GM23338 (cell line): Measurements from ENCODE around the gene MRPL48. TPM values are rescaled to one million over a fixed set of nuclear protein-coding genes. Genes with fewer than 3 reads are reported as not detected.

Experiments used
- ATAC-seq: fragments of 200-7000 bp; cut with Tn5 transposase; 3 replicates; pipeline ENCODE4 v1.9.1; 2020
- DNase-seq: peaks from one replicate; pipeline ENCODE4 v3.0.0-alpha.2; 2015; ENCODE audit warnings: low spot score
- H2AFZ ChIP-seq: fragments of 200-600 bp; sonication (generic); 2 replicates; pipeline ENCODE4 v1.8.0; 2016; ENCODE audit warnings: antibody characterized with exemption, mild to moderate bottlenecking, moderate library complexity
- H3F3A ChIP-seq: fragments of 200-600 bp; sonication (generic); replicated peaks from 2 replicates; pipeline ENCODE4 v1.8.0; 2017; ENCODE audit warnings: antibody characterized with exemption, mixed run types, low read depth
- H3K27ac ChIP-seq: fragments of 200-600 bp; sonication (generic); 2 replicates; pipeline ENCODE4 v1.6.1; 2016; ENCODE audit warnings: low read depth
- H3K27me3 ChIP-seq: fragments of 200-600 bp; sonication (generic); 2 replicates; pipeline ENCODE4 v1.8.0; 2016; ENCODE audit warnings: mild to moderate bottlenecking, mixed run types, moderate library complexity; ENCODE audit not compliant: insufficient read depth
- H3K36me3 ChIP-seq: fragments of 200-600 bp; sonication (generic); 2 replicates; pipeline ENCODE4 v1.8.0; 2016; ENCODE audit warnings: mild to moderate bottlenecking; ENCODE audit not compliant: insufficient read depth
- H3K4me1 ChIP-seq: fragments of 200-600 bp; sonication (generic); 2 replicates; pipeline ENCODE4 v1.8.0; 2016; ENCODE audit warnings: mild to moderate bottlenecking, moderate library complexity; ENCODE audit not compliant: insufficient read depth
- H3K4me2 ChIP-seq: fragments of 200-600 bp; sonication (generic); 2 replicates; pipeline ENCODE4 v1.7.1; 2017; ENCODE audit warnings: mixed run types
- H3K4me3 ChIP-seq: fragments of 200-600 bp; sonication (generic); 2 replicates; pipeline ENCODE4 v1.6.1; 2016; ENCODE audit warnings: mixed run types
- H3K79me2 ChIP-seq: fragments of 200-600 bp; sonication (generic); replicated peaks from 2 replicates; pipeline ENCODE4 v1.8.0; 2017; ENCODE audit warnings: mild to moderate bottlenecking; ENCODE audit not compliant: insufficient read depth
- H3K9me2 ChIP-seq: fragments of 200-600 bp; sonication (generic); 2 replicates; pipeline ENCODE4 v1.8.0; 2017; ENCODE audit not compliant: insufficient read depth
- H4K20me1 ChIP-seq: fragments of 200-600 bp; sonication (generic); replicated peaks from 2 replicates; pipeline ENCODE4 v1.8.0; 2017; ENCODE audit warnings: mild to moderate bottlenecking; ENCODE audit not compliant: insufficient read depth
- H3K27ac Mint-ChIP-seq: 2 replicates; pipeline ENCODE4 v1.8.0; 2020; ENCODE audit warnings: inconsistent platforms, mild to moderate bottlenecking, moderate library complexity, mixed read lengths
- H3K27me3 Mint-ChIP-seq: 3 replicates; pipeline ENCODE4 v1.8.0; 2022; ENCODE audit warnings: low read depth, mild to moderate bottlenecking, moderate library complexity, mixed read lengths, inconsistent platforms; ENCODE audit not compliant: insufficient read depth, poor library complexity
- H3K36me3 Mint-ChIP-seq: 3 replicates; pipeline ENCODE4 v1.8.0; 2021; ENCODE audit warnings: low read depth, mild to moderate bottlenecking, inconsistent platforms, moderate library complexity, mixed read lengths
- H3K4me1 Mint-ChIP-seq: 3 replicates; pipeline ENCODE4 v1.8.0; 2020; ENCODE audit warnings: mild to moderate bottlenecking, inconsistent platforms, mixed read lengths
- H3K4me3 Mint-ChIP-seq: 3 replicates; pipeline ENCODE4 v1.8.0; 2021; ENCODE audit warnings: moderate library complexity, mild to moderate bottlenecking, inconsistent platforms, mixed read lengths
- H3K9me3 Mint-ChIP-seq: 3 replicates; pipeline ENCODE4 v1.8.0; 2020; ENCODE audit warnings: moderate library complexity, mild to moderate bottlenecking, inconsistent platforms, mixed read lengths
- CREB1 ChIP-seq: fragments of 250-450 bp; sonication (Bioruptor Pico); IDR thresholded peaks from 2 replicates; pipeline ENCODE4 v1.5.0; 2020; ENCODE audit warnings: low read depth, mild to moderate bottlenecking, moderate library complexity
- CTCF ChIP-seq, 2 experiments: fragments of 200-600 bp in 1 of 2; sonication (generic) in 1 of 2; conservative IDR thresholded peaks; 2 replicates each; pipeline versions ENCODE4 v1.5.1 to v1.6.1; 2016 to 2017; ENCODE audit warnings: antibody characterized with exemption in 2 of 2, low read depth in 2 of 2, mild to moderate bottlenecking in 2 of 2, moderate library complexity in 1 of 2
- EZH2 ChIP-seq: fragments of 200-600 bp; sonication (generic); IDR thresholded peaks from one replicate; pipeline ENCODE4 v1.8.0; 2017; ENCODE audit warnings: antibody characterized with exemption, mild to moderate bottlenecking, low read depth; ENCODE audit not compliant: unreplicated experiment
- EZH2phosphoT487 ChIP-seq: fragments of 200-600 bp; sonication (generic); IDR thresholded peaks from one replicate; pipeline ENCODE4 v1.8.1; 2018; ENCODE audit warnings: antibody characterized with exemption; ENCODE audit not compliant: unreplicated experiment
- JUNB ChIP-seq: IDR thresholded peaks from one replicate; pipeline ENCODE4 v1.6.1; 2016; ENCODE audit warnings: antibody characterized with exemption; ENCODE audit not compliant: unreplicated experiment
- NANOG ChIP-seq: IDR thresholded peaks from 2 replicates; pipeline ENCODE4 v1.6.1; 2016; ENCODE audit warnings: antibody characterized with exemption, borderline replicate concordance
- REST ChIP-seq: IDR thresholded peaks from one replicate; pipeline ENCODE4 v1.6.1; 2018; ENCODE audit warnings: antibody characterized with exemption; ENCODE audit not compliant: unreplicated experiment
- STAT1 ChIP-seq: IDR thresholded peaks from one replicate; pipeline ENCODE4 v1.6.1; 2016; ENCODE audit warnings: antibody characterized with exemption; ENCODE audit not compliant: unreplicated experiment
- ZNF114 ChIP-seq: fragments of 250-450 bp; sonication (Bioruptor Pico); IDR thresholded peaks from 2 replicates; pipeline ENCODE4 v1.5.0; 2020; ENCODE audit warnings: mild to moderate bottlenecking, moderate library complexity
- polyA plus RNA-seq: library from polyadenylated mRNA; unstranded; fragments of >200 nt; fragmentation: Nextera tagmentation; extraction: Ambion mirVana; gene quantifications from 2 replicates; pipeline ENCODE4 v1.2.1, GENCODE V29; 2016
- total RNA-seq: library from RNA; depleted of rRNA; stranded (reverse); fragments of >200 nt; shearing (Covaris generic); gene quantifications from 2 replicates; pipeline ENCODE4 v1.2.3, GENCODE V29; 2014
- TF ChIP-seq, protein P1 (sequence below): IDR thresholded peaks from 2 replicates; pipeline ENCODE4 v1.6.1; 2016; ENCODE audit warnings: antibody characterized with exemption
- TF ChIP-seq, protein P2 (sequence below): fragments of 250-450 bp; sonication (Bioruptor Pico); IDR thresholded peaks from 2 replicates; pipeline ENCODE4 v1.5.0; 2020; ENCODE audit warnings: mild to moderate bottlenecking, moderate library complexity

The MRPL48 gene
- total and polyA plus RNA-seq, 2 experiments from 2014 or later: 24.1 to 103 TPM

DNA sequence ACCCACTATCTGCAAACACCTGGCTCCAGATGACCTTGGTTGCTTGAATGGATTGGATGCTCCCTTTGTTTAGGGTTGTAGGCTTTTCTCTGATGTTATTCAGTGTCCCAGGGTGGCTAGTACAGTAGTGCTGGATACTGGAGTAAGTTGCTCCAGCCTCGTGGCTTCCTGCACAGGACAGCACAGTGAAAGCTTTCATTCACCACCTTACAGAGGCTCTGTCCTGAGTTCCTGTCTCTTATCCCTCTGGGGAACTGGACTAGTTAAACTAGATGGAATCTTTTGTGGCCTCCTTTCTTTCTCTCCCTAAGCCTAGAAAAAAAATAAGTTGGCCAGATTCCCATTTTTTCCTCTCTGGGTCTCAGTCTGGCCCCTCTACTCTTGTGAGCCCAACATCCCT lies 42.6 kb downstream of the MRPL48 start:
- Histone ChIP-seq H3K4me2 (no peak overlapping the region), H4K20me1 (no peaks in the 10 kb centered on the region), H3K9me2 (no peaks in the 10 kb centered on the region), H3K36me3 (no peaks in the 10 kb centered on the region), H3K27me3 (no peaks in the 10 kb centered on the region), H3K27ac (no peak overlapping the region), H2AFZ (no peak overlapping the region), H3K4me1 (no peaks in the 10 kb centered on the region), H3K4me3 (no peak overlapping the region), H3K79me2 (no peaks in the 10 kb centered on the region), H3F3A (no peaks in the 10 kb centered on the region)
- Mint-ChIP-seq H3K27ac (no peak overlapping the region), H3K9me3 (no peaks in the 10 kb centered on the region), H3K36me3 (no peaks in the 10 kb centered on the region; the same call in 2 of the 3 replicates), H3K4me3 (no peak overlapping the region), H3K4me1 (no peaks in the 10 kb centered on the region), H3K27me3 (no peaks in the 10 kb centered on the region)
- ATAC-seq: no peak
- no peak for DNase-seq
- TF ChIP-seq, protein P1, sequence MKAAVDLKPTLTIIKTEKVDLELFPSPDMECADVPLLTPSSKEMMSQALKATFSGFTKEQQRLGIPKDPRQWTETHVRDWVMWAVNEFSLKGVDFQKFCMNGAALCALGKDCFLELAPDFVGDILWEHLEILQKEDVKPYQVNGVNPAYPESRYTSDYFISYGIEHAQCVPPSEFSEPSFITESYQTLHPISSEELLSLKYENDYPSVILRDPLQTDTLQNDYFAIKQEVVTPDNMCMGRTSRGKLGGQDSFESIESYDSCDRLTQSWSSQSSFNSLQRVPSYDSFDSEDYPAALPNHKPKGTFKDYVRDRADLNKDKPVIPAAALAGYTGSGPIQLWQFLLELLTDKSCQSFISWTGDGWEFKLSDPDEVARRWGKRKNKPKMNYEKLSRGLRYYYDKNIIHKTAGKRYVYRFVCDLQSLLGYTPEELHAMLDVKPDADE: no peak
- TF ChIP-seq, protein P2, sequence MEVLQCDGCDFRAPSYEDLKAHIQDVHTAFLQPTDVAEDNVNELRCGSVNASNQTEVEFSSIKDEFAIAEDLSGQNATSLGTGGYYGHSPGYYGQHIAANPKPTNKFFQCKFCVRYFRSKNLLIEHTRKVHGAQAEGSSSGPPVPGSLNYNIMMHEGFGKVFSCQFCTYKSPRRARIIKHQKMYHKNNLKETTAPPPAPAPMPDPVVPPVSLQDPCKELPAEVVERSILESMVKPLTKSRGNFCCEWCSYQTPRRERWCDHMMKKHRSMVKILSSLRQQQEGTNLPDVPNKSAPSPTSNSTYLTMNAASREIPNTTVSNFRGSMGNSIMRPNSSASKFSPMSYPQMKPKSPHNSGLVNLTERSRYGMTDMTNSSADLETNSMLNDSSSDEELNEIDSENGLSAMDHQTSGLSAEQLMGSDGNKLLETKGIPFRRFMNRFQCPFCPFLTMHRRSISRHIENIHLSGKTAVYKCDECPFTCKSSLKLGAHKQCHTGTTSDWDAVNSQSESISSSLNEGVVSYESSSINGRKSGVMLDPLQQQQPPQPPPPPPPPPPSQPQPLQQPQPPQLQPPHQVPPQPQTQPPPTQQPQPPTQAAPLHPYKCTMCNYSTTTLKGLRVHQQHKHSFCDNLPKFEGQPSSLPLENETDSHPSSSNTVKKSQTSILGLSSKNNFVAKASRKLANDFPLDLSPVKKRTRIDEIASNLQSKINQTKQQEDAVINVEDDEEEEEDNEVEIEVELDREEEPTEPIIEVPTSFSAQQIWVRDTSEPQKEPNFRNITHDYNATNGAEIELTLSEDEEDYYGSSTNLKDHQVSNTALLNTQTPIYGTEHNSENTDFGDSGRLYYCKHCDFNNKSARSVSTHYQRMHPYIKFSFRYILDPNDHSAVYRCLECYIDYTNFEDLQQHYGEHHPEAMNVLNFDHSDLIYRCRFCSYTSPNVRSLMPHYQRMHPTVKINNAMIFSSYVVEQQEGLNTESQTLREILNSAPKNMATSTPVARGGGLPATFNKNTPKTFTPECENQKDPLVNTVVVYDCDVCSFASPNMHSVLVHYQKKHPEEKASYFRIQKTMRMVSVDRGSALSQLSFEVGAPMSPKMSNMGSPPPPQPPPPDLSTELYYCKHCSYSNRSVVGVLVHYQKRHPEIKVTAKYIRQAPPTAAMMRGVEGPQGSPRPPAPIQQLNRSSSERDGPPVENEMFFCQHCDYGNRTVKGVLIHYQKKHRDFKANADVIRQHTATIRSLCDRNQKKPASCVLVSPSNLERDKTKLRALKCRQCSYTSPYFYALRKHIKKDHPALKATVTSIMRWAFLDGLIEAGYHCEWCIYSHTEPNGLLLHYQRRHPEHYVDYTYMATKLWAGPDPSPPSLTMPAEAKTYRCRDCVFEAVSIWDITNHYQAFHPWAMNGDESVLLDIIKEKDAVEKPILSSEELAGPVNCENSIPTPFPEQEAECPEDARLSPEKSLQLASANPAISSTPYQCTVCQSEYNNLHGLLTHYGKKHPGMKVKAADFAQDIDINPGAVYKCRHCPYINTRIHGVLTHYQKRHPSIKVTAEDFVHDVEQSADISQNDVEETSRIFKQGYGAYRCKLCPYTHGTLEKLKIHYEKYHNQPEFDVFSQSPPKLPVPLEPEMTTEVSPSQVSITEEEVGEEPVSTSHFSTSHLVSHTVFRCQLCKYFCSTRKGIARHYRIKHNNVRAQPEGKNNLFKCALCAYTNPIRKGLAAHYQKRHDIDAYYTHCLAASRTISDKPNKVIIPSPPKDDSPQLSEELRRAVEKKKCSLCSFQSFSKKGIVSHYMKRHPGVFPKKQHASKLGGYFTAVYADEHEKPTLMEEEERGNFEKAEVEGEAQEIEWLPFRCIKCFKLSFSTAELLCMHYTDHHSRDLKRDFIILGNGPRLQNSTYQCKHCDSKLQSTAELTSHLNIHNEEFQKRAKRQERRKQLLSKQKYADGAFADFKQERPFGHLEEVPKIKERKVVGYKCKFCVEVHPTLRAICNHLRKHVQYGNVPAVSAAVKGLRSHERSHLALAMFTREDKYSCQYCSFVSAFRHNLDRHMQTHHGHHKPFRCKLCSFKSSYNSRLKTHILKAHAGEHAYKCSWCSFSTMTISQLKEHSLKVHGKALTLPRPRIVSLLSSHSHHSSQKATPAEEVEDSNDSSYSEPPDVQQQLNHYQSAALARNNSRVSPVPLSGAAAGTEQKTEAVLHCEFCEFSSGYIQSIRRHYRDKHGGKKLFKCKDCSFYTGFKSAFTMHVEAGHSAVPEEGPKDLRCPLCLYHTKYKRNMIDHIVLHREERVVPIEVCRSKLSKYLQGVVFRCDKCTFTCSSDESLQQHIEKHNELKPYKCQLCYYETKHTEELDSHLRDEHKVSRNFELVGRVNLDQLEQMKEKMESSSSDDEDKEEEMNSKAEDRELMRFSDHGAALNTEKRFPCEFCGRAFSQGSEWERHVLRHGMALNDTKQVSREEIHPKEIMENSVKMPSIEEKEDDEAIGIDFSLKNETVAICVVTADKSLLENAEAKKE (CRISPR knock-in tag): no peak
- TF ChIP-seq EZH2phosphoT487 (no peak), NANOG (no peak), CREB1 (CRISPR knock-in tag) (no peak), REST (no peak), STAT1 (no peak), JUNB (no peak), ZNF114 (CRISPR knock-in tag) (no peak), CTCF (conservative IDR thresholded peaks at IDR 0.05; ENCODE audit: low read depth in 2 of 2) (no peak), EZH2 (no peak)
